NCI-H1694 (cell line): ENCODE measurements around the gene TCF4.
A peak's percentile ranks its signal among the peaks of the same experiment; 100 is the strongest.

Source experiments
- DNase-seq: peaks from one replicate; lab custom pipeline; 2025; lab: John Stamatoyannopoulos, UW

Gene TCF4

DNA sequence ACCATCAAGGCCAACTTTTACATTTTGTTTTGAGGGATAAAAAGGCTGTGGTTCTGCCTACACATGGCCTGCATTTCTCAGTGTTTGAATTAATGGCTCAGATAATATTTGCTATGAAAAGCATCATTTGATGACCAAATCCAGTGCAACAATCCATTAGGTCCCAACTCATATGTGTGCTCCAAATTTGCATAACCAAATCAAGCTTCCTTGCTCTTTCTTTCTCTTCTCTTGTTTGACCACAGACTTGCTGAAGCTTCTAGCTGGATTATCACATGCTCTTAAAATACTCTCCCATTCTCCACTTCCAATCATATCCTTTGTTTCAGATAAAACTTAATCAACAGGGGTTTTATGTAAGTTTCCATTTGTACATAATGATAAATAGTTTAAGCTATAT lies 147.0 kb downstream of the TCF4 start:
- DNase-seq, result no peak

DNA sequence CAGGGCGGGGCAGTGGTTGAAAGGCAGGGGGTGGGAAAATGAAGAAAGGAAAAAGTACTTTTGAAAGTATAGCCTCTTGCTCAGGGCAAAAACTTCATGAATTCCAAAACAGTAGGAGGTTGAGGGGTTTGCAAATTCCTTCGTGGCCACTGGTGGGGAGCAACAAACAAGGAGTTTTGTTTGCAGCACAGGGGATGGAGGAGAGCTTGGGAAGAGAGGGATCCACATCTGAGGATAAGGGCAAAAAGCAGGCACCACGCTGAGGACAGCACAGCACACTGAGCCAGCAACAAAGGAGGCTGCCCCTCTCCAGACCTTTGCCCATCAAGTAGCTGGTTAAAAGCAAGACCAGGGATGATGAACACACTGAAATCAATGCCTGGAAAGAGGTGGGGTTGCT lies 148.9 kb downstream of the TCF4 start:
- no peak for DNase-seq

DNA sequence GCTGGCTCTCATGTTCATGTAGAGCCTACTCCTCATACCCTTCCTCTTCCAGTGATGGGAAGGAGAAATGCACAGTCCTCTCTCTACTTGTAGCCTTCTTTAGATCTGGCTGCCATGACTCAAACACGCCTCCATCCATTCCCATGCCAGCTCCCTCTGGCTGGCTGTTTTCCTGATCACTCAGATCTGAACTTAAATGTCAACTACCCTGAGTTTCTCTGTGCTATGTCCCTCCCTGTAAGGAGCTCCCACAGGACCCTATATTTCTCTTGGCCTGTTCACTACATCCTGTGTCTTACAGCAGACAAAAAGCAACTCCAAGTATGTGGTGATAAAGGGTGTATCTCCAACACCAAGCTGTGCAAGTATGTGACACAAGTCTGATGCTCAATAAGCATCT lies 152.4 kb downstream of the TCF4 start:
- no peak for DNase-seq

DNA sequence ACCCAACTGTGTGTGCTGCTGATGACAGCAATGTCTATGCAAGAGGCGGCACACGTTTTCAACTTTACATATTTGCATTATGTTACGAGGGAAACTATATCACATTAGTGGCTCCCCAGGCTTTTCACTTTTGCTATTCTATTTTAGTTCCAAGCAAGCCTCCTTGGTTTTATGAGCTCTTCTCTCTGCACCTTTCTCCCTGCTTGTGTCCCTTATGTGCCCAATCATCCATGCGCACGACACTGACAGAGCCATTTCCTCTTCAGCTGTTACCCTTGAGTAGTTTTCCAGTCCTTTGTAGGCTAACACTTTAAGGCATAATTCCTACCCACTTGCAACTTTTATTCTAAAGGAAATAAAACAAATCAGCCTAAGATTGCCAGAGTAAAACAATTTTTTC lies 154.3 kb downstream of the TCF4 start:
- no peak for DNase-seq

DNA sequence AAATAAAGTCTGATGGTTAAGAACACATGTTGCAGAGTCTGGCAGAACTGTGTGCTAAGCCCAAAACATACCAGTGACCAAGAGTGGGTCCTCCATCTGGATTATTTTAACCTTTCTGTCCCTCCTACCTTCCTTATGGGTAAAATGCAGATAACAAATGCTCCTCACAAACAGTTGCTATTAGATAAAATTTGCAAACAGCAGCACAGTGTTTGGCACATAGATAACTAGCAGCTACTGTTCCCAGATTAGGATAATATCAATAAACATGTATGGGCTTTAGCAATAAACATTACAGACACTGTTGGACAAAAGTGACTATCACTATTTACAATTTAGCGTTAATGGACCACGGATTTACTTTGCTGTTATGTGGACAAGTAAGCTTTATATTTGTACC lies 154.9 kb downstream of the TCF4 start:
- no peak for DNase-seq

DNA sequence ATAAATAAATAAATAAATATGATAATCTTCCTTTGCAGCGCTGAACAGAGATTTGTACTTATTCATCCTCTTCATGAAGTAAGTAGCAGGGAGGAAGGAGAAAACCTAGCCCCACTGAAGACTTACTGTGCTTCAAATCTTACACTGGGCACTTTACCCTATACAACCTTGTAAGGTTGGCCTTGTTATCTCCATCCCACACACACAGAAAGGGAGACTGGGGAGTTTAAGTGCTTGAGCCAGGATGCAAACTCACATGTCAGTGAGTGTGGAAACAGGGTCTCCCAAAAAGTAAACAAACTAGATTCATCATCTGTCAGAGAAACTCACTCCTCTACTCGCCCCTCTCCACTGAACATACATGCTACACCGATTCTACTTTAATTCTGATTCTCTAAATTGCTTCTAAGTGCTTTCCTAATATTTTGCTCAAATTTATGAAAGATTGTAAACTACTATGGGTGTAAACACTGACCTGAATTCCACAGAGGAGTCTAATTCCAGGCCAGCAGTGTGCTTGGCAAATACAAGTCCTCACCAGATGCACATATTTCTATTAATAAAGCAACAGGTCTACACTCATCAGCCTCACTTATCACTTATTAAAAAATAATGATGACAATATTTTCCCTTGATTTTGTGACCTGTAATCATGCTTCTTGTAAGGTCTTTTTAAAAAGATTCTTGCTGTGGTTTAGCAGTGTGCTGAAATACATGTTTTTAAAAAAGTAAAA lies 155.5 kb downstream of the TCF4 start:
- DNase-seq, result no peak

DNA sequence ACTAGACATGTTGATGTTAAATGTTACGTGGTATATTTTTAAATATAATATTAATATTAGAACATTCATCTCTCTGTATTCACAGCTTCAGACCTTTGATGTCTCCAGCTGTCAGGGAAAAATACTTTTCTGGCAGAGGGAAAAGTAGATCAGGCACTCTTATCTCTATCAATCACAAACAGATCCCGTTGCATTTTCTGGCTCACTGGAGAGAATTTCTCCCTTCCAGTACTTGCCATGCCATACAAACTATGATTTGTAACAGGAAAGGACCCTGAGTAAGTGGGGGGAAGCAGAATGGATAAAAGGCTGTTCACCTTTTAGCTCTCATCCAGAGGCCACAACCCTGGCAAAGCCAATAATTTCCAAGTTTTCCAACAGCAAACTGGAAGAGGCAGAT lies 158.0 kb downstream of the TCF4 start:
- DNase-seq, result no peak

DNA sequence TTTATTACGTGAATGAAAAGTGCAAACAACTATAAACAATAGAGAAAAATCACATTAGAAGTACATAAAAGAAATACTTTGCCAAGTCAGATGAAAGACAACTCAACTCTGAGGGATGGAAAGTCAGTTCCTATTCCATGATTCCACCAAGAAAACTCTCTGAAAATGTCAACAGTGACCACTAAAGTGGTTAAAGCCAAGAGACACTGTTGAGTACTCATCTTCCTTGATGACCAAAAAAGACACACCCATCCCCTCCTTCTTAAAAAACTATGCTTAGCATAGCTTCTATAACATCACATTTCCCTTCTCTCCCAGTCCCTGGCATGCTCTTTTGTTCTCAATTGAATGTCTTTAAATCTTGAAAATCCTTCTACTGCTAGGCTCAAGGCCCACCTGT lies 160.0 kb downstream of the TCF4 start:
- no peak for DNase-seq

DNA sequence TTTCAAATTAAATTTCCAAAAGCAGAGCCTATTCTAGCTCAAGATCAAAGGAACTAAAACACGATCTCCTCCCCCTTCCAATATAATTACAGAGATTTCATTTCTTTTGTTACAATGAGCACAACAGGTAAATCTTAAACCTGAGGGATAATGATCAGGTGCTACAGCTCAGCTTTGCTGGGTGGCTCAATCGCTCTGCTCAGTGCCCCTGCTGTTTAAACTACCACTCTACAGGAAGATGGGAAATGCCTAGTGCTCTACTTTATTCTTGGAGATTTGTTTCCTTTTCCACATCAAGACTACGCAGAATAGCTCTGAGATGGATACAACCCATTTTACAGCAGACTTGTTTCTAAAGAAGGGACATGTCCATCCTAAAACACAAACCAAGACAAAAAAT lies 162.3 kb downstream of the TCF4 start:
- DNase-seq, result no peak

DNA sequence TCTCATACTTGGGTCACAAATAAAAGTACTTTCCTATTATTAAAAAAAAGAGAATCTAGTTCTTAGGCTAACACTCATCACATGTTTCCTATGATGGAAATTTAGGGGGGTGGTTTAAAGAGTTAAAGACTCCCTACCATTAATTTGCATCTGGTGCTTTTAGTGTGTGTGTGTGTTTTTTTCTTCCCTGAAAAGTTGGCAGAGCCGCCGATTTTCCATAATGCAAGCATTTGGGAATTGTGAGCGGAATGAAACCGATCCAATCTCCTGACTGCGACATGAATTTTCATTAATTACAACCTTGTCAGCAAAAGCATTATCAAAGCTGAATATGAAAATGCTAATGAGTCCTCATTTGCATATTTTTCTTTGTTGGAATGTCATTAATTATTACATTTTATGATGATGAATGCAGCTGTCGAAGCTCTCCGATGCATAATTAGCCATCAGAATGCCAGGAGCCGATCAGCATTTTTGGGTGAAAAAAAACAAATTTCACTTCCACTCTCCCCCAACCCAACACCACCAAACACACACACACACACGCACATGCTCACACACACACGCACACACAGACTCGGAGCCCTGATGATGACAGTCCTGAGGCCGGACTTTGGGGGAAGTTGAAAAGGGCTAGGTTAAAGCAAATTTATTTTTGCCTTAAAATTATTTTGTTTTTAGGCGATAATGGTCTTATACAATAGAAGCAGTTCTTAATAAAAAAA lies 165.4 kb downstream of the TCF4 start:
- peak; percentile 88 for DNase-seq

DNA sequence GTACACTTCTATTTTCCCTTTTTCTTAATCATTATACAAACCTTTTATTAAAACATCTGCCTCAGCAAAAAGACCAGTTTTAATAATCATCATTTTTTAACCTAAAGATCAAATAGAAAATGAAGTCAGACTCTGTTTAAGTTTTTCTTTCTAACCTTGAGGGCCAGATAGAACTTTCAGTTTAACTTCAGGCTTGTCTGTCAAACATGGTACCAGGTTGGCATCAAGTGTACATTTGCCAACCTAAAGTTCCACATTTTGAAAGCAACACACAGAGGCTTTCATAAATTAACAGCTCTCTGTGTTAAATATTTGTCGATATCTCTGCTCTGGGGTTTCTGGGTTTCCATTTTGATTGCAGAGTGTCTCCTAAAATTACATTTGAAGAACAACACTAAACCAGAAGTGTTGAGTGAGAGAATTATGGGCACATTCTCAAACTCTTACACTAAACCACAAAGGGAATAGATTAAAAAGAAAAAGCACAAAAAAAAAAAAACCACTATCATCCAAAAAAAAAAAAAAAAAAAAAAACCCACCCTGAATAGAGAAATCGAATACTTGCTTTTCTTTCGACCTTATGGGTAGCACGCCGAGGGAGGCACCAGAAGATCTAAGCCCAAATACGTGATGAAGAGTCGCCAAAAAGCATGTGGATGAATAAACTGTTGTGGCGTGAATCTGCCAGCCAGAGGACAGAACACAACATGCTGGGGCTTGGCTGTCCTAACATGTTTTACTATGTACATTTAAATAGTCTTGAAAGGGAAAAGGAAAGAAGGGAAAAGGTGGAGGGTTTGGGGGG lies 166.2 kb downstream of the TCF4 start:
- DNase-seq, result peak; percentile 83

DNA sequence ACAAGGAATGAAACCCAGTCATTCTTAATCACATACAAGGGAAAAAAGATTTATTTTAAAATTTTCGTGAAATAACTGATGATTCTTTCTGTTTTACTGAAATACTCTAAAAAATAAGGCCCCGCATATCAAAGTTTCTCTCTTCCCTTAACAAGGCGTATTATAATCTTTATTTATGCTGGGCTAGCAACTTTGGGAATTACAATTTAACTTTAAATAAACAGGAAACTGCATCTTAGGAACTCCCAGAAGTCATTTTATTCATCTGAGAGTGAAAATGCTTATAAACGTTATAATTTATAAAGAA lies 166.7 kb downstream of the TCF4 start:
- DNase-seq, result no peak

DNA sequence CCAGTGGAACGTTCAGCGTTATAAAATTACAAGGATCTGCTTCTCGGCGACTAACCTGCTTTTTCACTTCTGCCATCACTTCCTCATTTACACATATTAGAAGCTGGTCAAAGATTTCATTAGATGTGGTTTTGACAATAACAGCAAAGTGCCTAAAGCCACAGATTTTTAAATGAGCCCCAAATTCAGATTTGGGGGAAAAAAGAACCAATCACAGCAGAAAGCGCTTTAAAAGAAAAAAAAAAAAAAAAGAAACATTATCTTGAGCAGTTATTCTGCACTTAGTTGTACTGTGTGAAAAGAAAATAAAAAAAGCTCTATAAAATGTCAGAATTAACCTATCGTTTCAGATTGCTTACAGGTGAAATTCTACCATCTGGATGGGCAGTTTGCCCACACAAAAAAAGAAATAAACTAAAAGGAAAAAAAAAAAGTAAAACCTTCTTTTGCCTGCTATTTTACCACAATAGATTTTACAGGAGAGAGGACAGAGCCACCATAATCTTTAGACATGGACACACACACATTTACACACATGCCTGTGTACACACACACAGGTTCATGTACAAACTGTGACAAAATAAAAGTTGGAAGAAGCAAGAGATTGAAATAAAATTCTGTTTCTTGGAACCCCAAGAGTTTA lies 167.2 kb downstream of the TCF4 start:
- DNase-seq, result no peak

DNA sequence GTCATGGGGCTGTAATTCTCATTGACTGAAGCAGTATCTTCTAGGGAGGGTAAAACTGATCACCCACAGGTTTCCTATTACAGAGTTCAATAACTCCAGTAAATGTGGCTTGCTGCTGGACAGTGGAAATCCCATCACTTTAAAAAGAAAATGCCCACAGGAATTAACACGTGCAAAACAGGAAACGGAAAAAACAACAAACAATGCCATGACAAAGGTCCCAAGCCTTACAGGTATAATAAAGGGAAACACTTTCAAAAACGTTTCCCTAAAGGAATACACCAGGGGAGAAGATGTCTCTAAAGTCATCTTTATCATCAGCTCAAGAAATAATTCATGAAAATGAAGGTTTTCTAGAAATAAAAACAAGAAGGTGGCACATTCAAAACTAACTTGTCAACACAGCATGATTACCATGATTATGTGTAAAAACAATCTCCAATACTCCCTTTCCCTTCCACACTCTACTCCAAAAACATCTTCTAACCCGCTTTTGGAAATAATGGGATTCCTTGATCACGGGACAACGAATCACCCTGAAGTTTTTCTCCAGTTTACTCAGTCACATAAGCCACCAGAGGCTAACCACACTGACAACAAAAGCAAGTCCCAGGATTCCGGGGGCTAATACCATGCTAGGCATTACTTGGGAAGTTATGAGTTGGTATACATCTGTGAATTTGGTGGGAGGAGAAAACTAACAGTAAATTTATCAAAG lies 167.9 kb downstream of the TCF4 start:
- DNase-seq, result no peak

DNA sequence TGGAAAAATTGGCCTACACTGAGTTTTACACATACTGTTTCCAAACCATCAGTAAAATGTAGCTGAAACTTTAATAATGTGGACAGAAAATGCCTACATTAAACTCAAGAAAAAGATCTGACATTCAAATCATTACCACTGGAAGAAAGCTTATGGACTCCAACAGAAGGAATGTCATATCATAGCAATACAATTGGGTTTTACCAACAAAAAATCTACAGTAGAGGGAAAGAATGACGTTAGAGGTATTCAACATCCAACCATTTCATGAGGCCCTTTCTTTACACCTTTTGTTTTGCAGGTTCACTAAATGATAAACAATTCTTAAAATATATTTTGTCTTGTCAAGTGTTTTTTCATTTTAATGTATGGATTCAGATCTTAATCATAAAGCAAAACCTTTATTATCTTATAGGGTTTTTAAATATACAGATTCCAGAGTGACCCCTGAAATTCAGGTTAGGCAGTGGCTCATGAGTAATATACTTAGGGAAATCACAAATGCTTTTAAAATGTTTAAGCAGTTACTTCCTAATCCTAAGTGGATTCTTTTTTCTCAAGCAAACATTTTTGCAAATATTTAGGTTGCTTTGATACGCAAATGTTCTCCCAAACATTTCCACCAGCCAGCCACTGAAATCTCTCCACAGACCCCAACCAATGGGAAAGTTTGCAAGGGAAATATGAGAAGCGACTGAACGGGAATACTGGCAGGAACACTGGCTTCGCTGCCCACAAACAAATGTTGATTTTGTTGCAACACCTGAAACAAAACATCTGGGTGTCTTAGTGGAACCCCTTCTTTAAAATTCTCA lies 168.7 kb downstream of the TCF4 start:
- no peak for DNase-seq

DNA sequence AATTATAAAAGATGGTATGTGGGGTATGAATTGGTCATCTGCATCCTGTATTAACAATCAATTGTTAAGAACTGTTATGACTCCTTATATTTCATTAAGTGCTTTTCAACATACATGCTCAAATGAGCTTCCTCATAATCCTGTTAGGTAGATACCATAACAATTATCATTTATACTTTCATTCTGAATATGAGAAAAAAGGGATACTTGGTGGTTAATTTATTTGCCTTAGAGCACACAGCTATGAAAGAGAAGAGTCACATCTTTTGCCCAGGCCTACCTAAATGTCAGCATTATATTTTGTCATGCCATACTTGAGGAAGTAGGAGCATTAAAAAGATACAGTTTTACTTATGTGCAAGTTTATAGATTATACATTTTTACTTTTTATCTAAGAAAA lies 169.6 kb downstream of the TCF4 start:
- DNase-seq, result no peak

DNA sequence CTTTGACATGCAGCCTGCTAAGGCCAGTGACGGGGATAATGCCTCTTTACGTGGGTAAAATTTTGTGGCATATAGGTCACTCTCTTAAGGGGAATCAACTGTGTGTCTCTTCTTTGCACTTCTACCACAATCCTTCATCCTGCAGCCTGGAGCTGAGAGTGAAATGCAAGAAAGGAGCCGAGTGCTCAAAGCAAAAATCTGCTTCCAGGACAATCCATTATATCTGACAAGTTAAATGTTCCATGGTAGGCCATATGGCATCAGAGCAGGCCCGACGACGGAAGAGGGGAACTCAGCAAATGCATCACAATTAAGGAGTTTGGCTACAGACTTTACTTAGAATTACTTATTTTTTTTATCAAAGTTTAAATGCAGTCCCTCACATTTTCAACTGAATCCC lies 171.2 kb downstream of the TCF4 start:
- DNase-seq, result peak; percentile 66

DNA sequence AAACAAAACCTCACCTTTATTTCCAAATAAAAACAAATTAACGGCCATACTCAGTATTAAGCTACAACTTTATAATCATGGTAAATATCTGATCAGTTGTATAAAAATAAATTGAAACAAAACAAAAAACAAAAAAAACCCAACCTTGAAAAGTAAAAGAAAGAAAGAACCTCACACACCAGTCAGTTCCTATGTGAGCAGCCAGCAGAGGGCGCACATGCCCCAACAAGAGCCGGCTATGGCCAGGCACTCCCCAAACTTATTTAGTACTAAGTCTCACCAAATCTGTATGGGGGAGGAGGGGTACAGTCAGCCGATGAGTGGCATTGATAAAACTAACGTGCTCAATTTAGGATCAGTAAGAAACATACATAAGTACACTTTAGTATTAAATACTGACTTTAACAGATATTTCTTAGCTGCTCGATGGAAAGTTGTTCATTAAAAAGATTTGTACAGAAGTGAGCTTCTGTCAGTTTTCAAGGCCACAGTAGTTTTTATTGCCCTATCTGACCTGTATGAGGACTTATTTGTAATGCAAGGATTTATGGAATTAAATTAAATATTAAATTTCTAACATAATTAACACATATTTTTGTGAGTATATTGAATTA lies 172.6 kb downstream of the TCF4 start:
- peak; percentile 41 for DNase-seq

DNA sequence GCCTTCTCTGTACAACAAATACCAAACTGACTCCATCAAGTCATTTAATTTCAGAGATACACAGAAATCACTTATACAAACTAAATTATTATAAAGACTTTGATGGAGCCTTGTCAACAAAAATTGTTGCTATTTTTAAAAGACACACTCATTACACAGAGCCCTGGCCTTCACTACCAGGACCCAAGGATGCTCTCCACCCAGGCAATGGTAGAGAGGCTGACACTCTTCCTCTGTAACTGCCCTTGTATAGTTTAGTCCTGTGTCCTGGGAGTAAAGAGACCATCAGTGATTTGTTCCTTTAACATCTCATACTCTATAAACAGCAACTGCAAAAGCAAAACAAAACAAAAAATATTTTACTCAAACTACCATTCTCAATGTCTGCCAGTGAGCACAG lies 173.5 kb downstream of the TCF4 start:
- no peak for DNase-seq

DNA sequence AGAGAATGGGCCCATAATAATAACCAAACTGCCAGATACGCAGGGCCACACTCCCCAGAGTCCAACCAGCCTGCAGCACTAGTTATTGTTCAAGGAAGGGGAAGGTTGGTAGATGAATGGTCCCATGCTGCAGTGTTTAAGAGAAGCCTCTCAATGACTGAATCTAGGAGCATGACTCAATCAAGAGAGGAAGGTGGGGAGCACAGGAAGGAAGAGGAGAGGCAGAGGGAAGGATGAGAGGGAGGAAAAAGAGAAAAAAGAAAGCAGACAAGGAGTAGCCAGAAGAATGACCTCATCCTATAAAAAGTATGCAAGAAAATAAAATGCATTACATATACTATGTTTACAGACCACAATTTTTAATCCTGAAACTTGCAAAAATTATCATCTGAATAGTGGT lies 174.5 kb downstream of the TCF4 start:
- no peak for DNase-seq
